HepG2 (cell line): ENCODE results near the gene HEXIM1. TPM values are rescaled to one million over a fixed set of nuclear protein-coding genes. Genes with fewer than 3 reads are reported as not detected.

Experiments used
- ARHGAP35 ChIP-seq: sonication (generic); formaldehyde crosslinking; IDR thresholded peaks from 2 replicates; pipeline ENCODE4 v1.9.0; 2022; ENCODE audit warnings: mild to moderate bottlenecking, inconsistent platforms, moderate library complexity, missing genetic modification reagents, borderline replicate concordance
- ETV6 ChIP-seq: sonication (generic); formaldehyde crosslinking; conservative IDR thresholded peaks from 2 replicates; pipeline ENCODE4 v1.4.0; 2020; ENCODE audit warnings: missing genetic modification reagents
- HDAC2 ChIP-seq: sonication (generic); formaldehyde crosslinking; IDR thresholded peaks from 2 replicates; pipeline ENCODE4 v1.4.0; 2020; ENCODE audit warnings: missing genetic modification reagents
- MTF1 ChIP-seq: sonication (generic); formaldehyde crosslinking; IDR thresholded peaks from 2 replicates; pipeline ENCODE4 v1.5.0; 2020; ENCODE audit warnings: missing genetic modification reagents
- SRSF4 ChIP-seq: fragments of 200-400 bp; formaldehyde crosslinking; IDR thresholded peaks from one replicate; pipeline ENCODE4 v1.6.1; 2018; ENCODE audit warnings: mild to moderate bottlenecking, low read depth, low read length, moderate library complexity; ENCODE audit not compliant: poor library complexity, severe bottlenecking
- TAF1 ChIP-seq: sonication (generic); formaldehyde crosslinking; IDR thresholded peaks from 2 replicates; pipeline ENCODE4 v1.4.0; 2020; ENCODE audit warnings: missing genetic modification reagents
- TAF15 ChIP-seq: fragments of 200-400 bp; formaldehyde crosslinking; IDR thresholded peaks from one replicate; pipeline ENCODE4 v1.6.1; 2018; ENCODE audit warnings: mild to moderate bottlenecking, low read depth, low read length; ENCODE audit not compliant: poor library complexity, severe bottlenecking
- THAP9 ChIP-seq: sonication (generic); formaldehyde crosslinking; IDR thresholded peaks from 2 replicates; pipeline ENCODE4; 2020; ENCODE audit warnings: missing genetic modification reagents, mild to moderate bottlenecking, borderline replicate concordance
- ZBTB3 ChIP-seq: sonication (generic); formaldehyde crosslinking; IDR thresholded peaks from 2 replicates; pipeline ENCODE4 v1.4.0; 2020; ENCODE audit warnings: low read depth, mild to moderate bottlenecking, moderate library complexity, missing genetic modification reagents, borderline replicate concordance
- ZBTB8A ChIP-seq: sonication (generic); formaldehyde crosslinking; IDR thresholded peaks from 2 replicates; pipeline ENCODE4 v1.4.0; 2020; ENCODE audit warnings: mild to moderate bottlenecking, low read depth, missing genetic modification reagents, borderline replicate concordance
- ZFP36 ChIP-seq: fragments of 150-350 bp; IDR thresholded peaks from 2 replicates; pipeline ENCODE4 v1.6.1; 2018; ENCODE audit warnings: borderline replicate concordance, low read length, low read depth; ENCODE audit not compliant: partially characterized antibody
- ZNF235 ChIP-seq: sonication (generic); formaldehyde crosslinking; IDR thresholded peaks from 2 replicates; pipeline ENCODE4 v1.8.1; 2023; ENCODE audit warnings: mild to moderate bottlenecking, missing genetic modification reagents, borderline replicate concordance
- ZNF280B ChIP-seq: sonication (generic); formaldehyde crosslinking; IDR thresholded peaks from 2 replicates; pipeline ENCODE4 v1.5.0; 2020; ENCODE audit warnings: missing genetic modification reagents, mild to moderate bottlenecking, borderline replicate concordance
- ZNF766 ChIP-seq: sonication (generic); formaldehyde crosslinking; IDR thresholded peaks from 2 replicates; pipeline ENCODE4 v1.5.0; 2020; ENCODE audit warnings: missing genetic modification reagents, borderline replicate concordance
- ZNF800 ChIP-seq: sonication (generic); formaldehyde crosslinking; IDR thresholded peaks from 2 replicates; pipeline ENCODE4 v1.4.0; 2020; ENCODE audit warnings: missing genetic modification reagents
- polyA plus RNA-seq, 8 experiments: library from polyadenylated mRNA; depleted of rRNA in 3 of 8; stranded (reverse) in 7 of 8; unstranded in 1 of 8; fragments of >200 nt; fragmentation: Illumina TruSeq in 4 of 8; extraction: Trizol in 4 of 8; gene quantifications; 2 replicates each; pipeline versions ENCODE4 v1.2.1 to v1.2.3, GENCODE V29; 2011 to 2016; ENCODE audit warnings: low read depth in 4 of 8, missing spikeins in 1 of 8, mixed read lengths in 1 of 8; ENCODE audit not compliant: insufficient read depth in 1 of 8
- total RNA-seq, 5 experiments: library from RNA; depleted of rRNA; stranded (reverse); fragments of >200 nt; fragmentation: Illumina TruSeq; extraction: Trizol; gene quantifications; 2 replicates each; pipeline ENCODE4 v1.2.3, GENCODE V29; 2016; ENCODE audit warnings: low read depth in 1 of 5
- TF ChIP-seq, protein P1 (sequence below): sonication (generic); formaldehyde crosslinking; IDR thresholded peaks from 2 replicates; pipeline ENCODE4 v1.8.0; 2022; ENCODE audit warnings: mild to moderate bottlenecking, missing genetic modification reagents, moderate library complexity
- TF ChIP-seq, protein P2 (sequence below): sonication (generic); formaldehyde crosslinking; IDR thresholded peaks from 2 replicates; pipeline ENCODE4 v1.8.0; 2022; ENCODE audit warnings: mild to moderate bottlenecking, missing genetic modification reagents, moderate library complexity
- TF ChIP-seq, protein P3 (sequence below): IDR thresholded peaks from 2 replicates; pipeline ENCODE4 v1.6.1; 2012; ENCODE audit warnings: low read depth, low read length, improper control_type of control experiment

The HEXIM1 gene
- total and polyA plus RNA-seq, 2 of the 13 experiments (the other 11 are each of a cell fraction or from before 2014, with no cell fraction given), result 10.5 to 16.6 TPM

DNA sequence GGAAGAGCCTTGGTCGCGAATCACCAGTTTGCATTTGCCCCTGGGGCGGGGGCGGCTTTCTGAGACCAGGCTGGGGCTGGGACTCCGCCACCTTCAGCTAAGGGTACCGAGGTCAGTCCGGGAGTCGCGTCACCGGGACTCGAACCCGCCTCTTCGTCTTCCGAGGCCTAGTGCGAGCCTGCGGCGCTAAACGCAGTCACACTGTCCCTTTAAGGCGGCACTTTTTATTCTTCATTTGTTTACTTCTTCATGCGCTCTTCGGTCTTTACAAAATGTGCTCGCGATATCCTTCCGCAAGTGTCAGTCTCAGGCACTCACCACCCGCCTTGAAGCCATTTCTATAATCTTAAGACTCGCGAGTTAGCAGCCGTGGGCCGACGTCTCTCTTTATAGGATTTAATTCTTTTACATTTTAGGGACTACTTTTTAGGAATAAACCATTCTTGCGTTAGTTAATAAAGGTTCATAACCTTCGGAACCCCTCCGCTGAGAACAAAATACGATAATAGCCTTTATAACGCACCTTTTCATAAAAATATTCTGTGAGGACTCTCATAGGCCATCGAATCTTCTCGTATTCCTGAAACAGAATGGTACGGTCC is 593 bp upstream of the HEXIM1 start (continued):
- TF ChIP-seq THAP9 (no peak; the same call in 1 of the 2 replicates), HDAC2 (CRISPR knock-in tag) (peak; percentile 62; the same call in 1 of the 2 replicates), TAF1 (CRISPR knock-in tag) (no peak; the same call in 1 of the 2 replicates), ETV6 (CRISPR knock-in tag) (no peak), ZNF280B (CRISPR knock-in tag) (no peak), ZBTB8A (CRISPR knock-in tag) (no peak), TAF15 (no peak), ARHGAP35 (CRISPR knock-in tag) (0 out of 2 replicates have a peak, but pooled peaks have one; percentile 5), SRSF4 (no peak), ZBTB3 (CRISPR knock-in tag) (no peak), ZNF800 (CRISPR knock-in tag) (no peak), MTF1 (CRISPR knock-in tag) (no peak; the same call in 1 of the 2 replicates), ZFP36 (no peak), ZNF766 (CRISPR knock-in tag) (no peak), ZNF235 (CRISPR knock-in tag) (no peak)
- TF ChIP-seq, protein P1, sequence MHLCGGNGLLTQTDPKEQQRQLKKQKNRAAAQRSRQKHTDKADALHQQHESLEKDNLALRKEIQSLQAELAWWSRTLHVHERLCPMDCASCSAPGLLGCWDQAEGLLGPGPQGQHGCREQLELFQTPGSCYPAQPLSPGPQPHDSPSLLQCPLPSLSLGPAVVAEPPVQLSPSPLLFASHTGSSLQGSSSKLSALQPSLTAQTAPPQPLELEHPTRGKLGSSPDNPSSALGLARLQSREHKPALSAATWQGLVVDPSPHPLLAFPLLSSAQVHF, result no peak
- TF ChIP-seq, protein P2, sequence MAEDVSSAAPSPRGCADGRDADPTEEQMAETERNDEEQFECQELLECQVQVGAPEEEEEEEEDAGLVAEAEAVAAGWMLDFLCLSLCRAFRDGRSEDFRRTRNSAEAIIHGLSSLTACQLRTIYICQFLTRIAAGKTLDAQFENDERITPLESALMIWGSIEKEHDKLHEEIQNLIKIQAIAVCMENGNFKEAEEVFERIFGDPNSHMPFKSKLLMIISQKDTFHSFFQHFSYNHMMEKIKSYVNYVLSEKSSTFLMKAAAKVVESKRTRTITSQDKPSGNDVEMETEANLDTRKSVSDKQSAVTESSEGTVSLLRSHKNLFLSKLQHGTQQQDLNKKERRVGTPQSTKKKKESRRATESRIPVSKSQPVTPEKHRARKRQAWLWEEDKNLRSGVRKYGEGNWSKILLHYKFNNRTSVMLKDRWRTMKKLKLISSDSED, result no peak
- TF ChIP-seq, protein P3, sequence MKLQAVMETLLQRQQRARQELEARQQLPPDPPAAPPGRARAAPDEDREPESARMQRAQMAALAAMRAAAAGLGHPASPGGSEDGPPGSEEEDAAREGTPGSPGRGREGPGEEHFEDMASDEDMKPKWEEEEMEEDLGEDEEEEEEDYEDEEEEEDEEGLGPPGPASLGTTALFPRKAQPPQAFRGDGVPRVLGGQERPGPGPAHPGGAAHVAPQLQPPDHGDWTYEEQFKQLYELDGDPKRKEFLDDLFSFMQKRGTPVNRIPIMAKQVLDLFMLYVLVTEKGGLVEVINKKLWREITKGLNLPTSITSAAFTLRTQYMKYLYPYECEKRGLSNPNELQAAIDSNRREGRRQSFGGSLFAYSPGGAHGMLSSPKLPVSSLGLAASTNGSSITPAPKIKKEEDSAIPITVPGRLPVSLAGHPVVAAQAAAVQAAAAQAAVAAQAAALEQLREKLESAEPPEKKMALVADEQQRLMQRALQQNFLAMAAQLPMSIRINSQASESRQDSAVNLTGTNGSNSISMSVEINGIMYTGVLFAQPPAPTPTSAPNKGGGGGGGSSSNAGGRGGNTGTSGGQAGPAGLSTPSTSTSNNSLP, result peak; percentile 95
